Limb (tissue), 2 donors: ENCODE measurements around the gene CD84.
"Not testable (repeated sequence)": the region's sequence is repeated elsewhere in the genome, so short reads cannot be mapped to it uniquely, and the experiment has no call there.

Source experiments
- DNase-seq, 2 donors: peaks; one replicate each; pipeline ENCODE4 v3.0.0-alpha.2; 2016; ENCODE audit errors: extremely low spot score in 2 of 2

The CD84 gene

GRCh38 chr1:160610569-160611242, 31.4 kb upstream of the CD84 start:
- DNase-seq, result no peak

- DNase-seq, result no peak
Measured at GRCh38 chr1:160608941-160609340, 29.6 kb upstream of the CD84 start.

- no peak for DNase-seq
Measured at GRCh38 chr1:160608514-160608913, 29.2 kb upstream of the CD84 start.

- DNase-seq, result no peak
Measured at GRCh38 chr1:160608057-160608456, 28.8 kb upstream of the CD84 start.

- DNase-seq, result no peak
Measured at GRCh38 chr1:160607672-160608032, 28.4 kb upstream of the CD84 start.

GRCh38 chr1:160607011-160607671, 27.8 kb upstream of the CD84 start:
- peak in 1 of 2 donors; percentile 26 for DNase-seq

- DNase-seq, result no peak
Measured at GRCh38 chr1:160606611-160607010, 27.3 kb upstream of the CD84 start.

GRCh38 chr1:160605792-160606479, 26.6 kb upstream of the CD84 start:
- no peak for DNase-seq

- DNase-seq, result no peak
Measured at GRCh38 chr1:160605205-160605604, 25.9 kb upstream of the CD84 start.

GRCh38 chr1:160597705-160598104, 18.4 kb upstream of the CD84 start:
- no peak for DNase-seq

- no peak for DNase-seq
Measured at GRCh38 chr1:160597051-160597450, 17.8 kb upstream of the CD84 start.

- no peak for DNase-seq
Measured at GRCh38 chr1:160590488-160590887, 11.2 kb upstream of the CD84 start.

GRCh38 chr1:160588468-160588867, 9.2 kb upstream of the CD84 start:
- no peak for DNase-seq

- no peak for DNase-seq
Measured at GRCh38 chr1:160584784-160585183, 5.5 kb upstream of the CD84 start.

GRCh38 chr1:160582976-160583375, 3.7 kb upstream of the CD84 start:
- DNase-seq, result not testable (repeated sequence)

GRCh38 chr1:160581961-160582360, 2.7 kb upstream of the CD84 start:
- no peak for DNase-seq

- no peak for DNase-seq
Measured at GRCh38 chr1:160580221-160580812, 1.0 kb upstream of the CD84 start.

- DNase-seq, result no peak
Measured at GRCh38 chr1:160578525-160579191, 638 bp downstream of the CD84 start.

- no peak for DNase-seq
Measured at GRCh38 chr1:160578175-160578524, 1.1 kb downstream of the CD84 start.

GRCh38 chr1:160577671-160578070, 1.6 kb downstream of the CD84 start:
- DNase-seq, result no peak

GRCh38 chr1:160576884-160577283, 2.4 kb downstream of the CD84 start:
- DNase-seq, result no peak

- no peak for DNase-seq
Measured at GRCh38 chr1:160576390-160576789, 2.9 kb downstream of the CD84 start.
